HG02642 (cell line): ENCODE data around the gene TNNT2.

ENCODE experiments used
- ATAC-seq: cut with Tn5 transposase; IDR thresholded peaks from one replicate; pipeline ENCODE4 v1.9.1; 2021; ENCODE audit warnings: mild to moderate bottlenecking; ENCODE audit not compliant: unreplicated experiment, poor library complexity

Gene TNNT2

GRCh38 chr1:201379733-201380242, 2.3 kb upstream of the TNNT2 start:
- no peak for ATAC-seq

DNA sequence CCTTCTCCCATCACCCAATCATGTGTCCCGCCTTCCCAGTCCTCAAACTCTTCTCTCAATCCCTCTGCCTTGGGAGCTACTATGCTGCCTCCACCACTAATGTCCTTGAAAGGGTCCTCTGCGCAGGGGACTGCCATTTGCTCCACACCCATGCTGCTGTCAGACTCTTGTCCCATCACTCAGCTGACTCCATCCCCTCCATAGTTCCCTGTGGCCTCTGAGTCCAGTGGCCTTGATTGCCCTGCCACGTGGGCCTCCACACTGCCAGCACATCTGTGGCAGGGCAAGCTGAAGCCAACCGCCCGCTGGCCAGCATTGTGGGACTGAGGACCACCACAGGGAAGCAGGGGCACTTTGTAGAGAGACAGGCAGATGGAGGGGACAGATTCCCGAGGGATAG, 1.3 kb upstream of the TNNT2 start:
- no peak for ATAC-seq

DNA sequence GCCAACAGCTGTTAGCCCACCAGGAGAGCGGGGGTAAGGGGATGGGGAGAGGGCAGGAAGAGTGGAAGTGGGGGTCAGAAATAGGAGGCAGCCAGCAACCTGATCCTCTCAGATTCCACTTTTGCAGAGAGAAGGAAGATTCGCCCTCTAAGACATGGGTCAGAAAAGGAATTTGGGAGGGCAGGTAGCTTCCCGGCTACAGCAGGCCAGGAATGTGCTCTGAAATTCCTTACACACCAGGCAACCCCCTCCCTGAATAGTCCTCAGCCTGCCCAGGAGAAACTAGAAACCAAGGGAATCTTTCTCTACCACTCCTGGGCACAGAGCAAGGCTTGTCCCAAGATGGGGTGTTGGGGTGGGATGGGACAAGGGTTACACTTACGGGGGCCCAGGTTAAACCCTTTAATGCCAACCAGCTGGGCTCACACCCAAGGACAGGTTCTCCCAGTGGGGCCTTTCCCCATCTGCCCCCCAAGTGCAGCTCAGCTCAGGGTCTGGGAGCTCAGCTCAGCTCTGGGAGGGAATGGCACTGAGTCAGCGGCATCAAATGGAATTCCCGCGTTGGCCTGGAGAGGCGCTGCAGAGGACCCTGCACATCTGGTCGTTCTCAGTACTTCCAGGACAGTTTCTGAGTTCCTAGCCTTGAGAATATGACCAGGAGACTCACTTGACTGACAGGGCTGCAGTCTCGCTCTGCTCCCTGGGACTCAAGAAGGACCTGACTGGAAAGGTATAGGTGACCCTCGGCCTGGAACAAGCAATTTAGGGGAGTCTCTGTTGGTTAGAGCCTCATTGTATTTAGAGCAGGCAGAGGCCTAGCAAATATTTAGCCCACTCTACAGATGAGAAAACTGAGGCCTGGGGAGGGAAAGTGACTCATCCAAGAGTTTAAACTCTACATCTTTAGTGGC, 761 bp downstream of the TNNT2 start:
- ATAC-seq, result no peak

DNA sequence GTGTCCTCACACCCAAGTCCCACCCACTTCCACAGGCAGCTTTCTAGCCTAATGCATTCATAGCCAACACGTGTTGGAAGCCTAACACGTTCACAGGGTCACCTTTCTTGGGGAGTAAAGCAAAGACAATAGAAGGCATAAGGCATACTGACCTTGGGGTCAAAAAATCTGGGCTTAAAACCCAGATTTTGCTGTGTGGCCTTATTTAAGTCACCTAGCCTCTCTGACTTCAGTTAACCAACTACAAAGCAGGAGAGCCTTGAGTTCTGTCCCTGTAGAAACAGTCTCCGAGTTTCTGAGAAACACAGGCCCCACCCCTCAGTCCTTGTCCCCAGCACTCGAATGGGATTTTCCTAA, 1.4 kb downstream of the TNNT2 start:
- no peak for ATAC-seq

GRCh38 chr1:201375169-201375568, 2.3 kb downstream of the TNNT2 start:
- no peak for ATAC-seq

- no peak for ATAC-seq
Observed at GRCh38 chr1:201374364-201374763, 3.1 kb downstream of the TNNT2 start.

- ATAC-seq, result no peak
Observed at GRCh38 chr1:201371792-201372191, 5.7 kb downstream of the TNNT2 start.

DNA sequence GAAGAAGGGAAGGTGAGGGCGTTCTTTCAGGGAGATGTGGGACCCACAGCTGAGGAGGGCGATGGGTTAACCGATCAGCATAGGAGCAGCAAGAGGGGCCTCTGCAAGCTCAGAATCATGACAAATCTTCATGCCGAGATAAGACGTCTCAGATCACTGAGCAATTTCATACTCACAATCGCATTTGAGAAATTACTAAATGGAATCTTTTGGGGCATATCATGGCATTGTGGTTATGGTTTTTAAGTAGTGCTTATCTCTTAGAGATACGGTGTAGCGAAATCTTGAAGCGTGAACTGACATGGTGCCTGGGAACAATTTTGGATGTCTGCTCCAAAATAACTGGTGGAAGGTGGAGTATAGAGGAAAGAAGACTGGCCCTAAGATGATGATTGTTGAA, 6.2 kb downstream of the TNNT2 start:
- no peak for ATAC-seq

- ATAC-seq, result no peak
Observed at GRCh38 chr1:201370500-201370899, 7.0 kb downstream of the TNNT2 start.

GRCh38 chr1:201369209-201369608, 8.3 kb downstream of the TNNT2 start:
- ATAC-seq, result no peak

DNA sequence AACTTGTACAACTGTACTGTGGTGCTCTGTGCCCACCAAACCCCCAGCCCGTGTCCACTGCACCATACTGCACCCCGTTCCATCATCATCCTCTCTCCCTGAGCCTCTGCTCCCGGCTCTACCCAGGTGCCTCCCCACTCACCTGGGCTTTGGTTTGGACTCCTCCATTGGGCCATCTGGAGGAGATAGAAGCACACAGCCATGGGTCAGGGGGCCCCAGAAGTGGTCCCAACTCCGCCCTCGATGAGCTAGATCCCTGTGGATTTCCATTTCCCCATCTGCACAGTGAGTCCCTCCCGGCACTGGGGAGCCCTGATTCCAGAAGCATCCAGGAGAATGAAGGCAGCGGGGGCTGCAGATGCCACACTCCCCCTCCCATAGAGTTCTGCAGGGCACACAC, 10.8 kb downstream of the TNNT2 start:
- ATAC-seq, result no peak

DNA sequence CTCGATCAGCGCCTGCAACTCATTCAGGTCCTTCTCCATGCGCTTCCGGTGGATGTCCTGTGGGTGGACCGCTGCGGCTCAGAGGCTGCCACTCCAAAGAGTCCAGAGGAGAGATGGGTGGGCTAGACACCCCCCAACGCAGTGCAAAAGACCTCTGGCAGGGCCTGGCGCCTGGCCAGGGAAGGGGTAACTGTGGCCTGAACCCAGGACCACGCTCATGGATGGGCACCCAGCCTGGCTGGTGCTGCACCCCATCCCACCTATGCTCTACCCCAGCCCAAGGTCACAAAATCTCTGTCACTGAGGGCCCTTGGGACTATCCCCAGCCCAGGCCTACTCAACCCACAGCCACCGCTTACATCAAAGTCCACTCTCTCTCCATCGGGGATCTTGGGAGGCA, 12.2 kb downstream of the TNNT2 start:
- ATAC-seq, result no peak

DNA sequence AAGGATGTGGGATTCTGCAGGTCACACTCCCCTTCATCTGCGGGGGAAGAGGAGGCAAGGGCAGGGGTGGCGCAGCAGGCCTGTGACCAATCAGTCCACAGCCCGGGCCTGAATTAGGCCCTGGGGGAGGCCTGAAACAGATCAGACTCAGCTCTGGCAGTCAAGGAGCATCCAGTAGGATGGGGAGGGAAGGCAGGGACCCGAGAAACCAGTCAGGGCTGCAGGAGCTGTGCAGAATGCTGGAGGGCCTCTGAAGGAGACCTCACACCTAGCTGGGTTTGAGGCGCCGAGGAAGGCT, 12.7 kb downstream of the TNNT2 start:
- no peak for ATAC-seq

DNA sequence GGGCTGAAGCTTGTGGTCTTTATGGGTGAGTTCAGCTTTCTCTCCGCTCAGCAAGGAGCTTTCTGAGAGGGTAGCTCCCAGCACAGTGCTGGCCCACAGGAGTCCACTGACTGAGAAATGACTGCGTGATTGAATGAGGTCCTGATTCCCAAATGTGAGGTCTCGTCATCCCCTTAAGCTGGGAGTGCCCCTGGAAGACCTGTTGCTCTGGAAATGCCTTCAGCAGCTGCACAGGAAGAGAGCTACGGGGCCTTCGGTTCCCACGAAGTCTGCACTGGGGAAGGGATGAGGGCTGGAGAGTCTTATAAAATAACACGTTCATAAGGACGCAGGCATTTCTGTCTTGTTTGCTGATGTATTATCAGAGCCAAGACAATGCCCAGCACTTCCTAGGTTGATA, 14.0 kb downstream of the TNNT2 start:
- no peak for ATAC-seq

GRCh38 chr1:201362906-201363305, 14.6 kb downstream of the TNNT2 start:
- no peak for ATAC-seq

DNA sequence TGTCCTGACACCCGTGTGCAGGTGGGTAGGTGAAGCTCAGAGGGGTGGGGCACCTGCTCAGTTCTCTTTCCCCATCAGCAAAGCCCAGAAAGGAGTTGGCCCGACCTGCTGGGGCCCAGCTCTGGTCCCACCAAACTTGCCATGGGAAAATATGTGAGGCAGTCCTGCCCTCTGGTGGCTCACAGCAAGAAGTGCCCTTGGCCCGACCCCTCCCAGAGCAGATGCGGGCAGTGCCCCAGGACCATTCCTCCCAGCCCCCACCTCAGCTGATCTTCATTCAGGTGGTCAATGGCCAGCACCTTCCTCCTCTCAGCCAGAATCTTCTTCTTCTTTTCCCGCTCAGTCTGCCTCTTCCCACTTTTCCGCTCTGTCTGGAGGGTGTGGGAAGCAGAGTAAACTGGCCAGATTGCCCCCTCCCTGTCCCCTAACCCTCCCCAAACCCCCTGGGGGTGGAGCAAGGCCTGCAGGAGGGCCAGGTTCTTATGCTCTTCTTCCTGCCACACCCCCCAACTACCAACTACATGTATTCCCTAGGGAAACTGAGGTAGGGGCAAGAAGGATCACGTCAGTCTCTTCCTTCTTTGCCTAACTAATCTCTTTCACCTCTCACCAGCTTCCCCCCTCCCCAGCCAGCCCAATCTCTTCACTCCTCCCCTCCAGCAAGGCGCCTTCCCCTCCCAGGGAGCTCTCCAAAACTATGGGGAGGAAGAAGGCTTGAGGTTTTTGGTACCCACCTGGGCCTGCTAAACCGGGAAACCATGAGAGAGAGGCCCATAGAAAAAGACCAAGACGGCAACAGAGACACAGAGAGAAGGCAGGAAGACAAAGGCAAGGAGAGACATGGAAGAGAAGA, 15.6 kb downstream of the TNNT2 start:
- peak; percentile 69 for ATAC-seq

DNA sequence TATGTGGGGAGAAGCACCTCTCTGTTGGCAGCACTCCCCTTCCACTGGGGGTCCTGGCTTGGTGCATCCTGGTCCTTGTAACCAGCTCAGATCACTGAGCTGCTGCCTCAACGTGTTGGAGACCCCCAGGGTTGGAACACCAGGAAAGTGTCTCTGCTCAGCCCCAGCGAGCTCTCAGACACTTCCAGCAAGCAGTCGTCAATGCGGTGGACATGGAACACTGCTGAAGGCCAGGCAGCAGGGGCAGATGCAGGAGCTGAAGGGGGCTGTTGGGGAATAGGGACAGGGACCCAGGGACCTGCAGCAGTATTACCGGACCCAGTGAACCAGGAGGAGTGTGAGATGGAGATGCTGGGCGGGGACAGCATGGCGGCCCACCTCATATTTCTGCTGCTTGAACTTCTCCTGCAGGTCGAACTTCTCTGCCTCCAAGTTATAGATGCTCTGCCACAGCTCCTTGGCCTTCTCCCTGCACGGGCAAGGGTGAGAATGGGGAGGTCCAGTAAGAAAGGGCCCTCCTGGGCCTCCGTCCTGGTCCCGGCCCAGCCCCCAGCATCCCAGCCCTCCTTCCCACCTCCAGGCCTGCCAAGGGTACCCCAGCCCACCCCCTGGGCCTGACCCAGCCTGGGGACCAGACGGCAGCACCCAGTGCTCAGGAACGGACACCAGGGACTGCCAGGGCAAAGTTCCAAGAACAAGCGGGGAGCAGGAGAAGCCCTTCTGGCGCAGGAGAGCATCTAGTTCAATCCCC, 16.4 kb downstream of the TNNT2 start:
- no peak for ATAC-seq

DNA sequence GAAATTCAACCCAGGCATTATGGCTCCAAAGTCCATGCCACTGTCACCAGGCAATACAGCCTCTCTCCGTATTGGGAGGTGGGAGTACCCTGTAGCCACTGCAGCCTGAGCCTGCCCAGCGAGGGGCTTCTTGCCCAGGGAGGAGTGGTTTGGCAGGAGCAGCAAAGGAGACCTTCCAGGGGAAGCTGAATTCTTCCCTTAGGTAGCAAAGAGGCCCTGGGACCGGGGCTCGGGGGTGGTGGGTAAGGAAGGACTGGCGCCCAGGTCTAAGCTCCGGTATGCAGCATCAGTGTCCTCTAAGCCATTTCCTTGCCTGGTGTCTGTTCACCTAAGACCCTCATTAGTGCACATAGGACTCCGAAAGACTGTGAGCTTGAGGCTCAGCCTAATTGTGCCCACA, 17.0 kb downstream of the TNNT2 start:
- ATAC-seq, result no peak

DNA sequence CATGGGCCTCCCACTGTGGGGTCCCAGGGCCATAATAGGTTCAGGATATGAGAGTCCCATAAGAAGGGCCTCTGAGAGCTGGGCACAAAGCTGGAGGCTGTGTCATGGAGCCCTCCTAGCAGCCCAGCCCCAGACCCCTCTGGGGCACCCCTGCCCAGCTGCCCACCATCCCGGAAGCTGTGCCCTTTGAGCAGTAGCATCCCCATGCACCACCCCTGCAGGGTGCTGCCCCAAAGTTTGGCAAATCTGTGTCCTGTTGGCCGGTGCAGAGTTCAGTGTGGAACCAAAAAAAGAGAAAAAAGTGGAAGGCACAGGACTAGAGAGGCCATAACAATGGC, 17.6 kb downstream of the TNNT2 start:
- no peak for ATAC-seq

- no peak for ATAC-seq
Observed at GRCh38 chr1:201359031-201359872, 18.2 kb downstream of the TNNT2 start.
